ENCODE measurements around the gene MAP1LC3A.

The MAP1LC3A gene

GRCh38 chr20:34552569-34552968, 5.9 kb upstream of the MAP1LC3A start:
- WGBS (ENCODE audit: extremely low coverage, insufficient coverage, low lambda C conversion rate): no CpG with 5 or more reads among the region's 6 CpGs
- no peak overlapping the region for H3K4ac ChIP-seq (ENCODE audit: low read depth, low read length)

GRCh38 chr20:34553366-34553867, 5.1 kb upstream of the MAP1LC3A start:
- no peak overlapping the region for H2BK120ac ChIP-seq (ENCODE audit: low read depth, low read length)
- DNase-seq: no peak
- H3K4me2 ChIP-seq (ENCODE audit: low read length): no peak overlapping the region
- no peaks in the 10 kb centered on the region for H3K79me2 ChIP-seq (ENCODE audit: control insufficient read depth, insufficient read depth, low read length)
- no peak overlapping the region for H3K18ac ChIP-seq (ENCODE audit: low read length)
- no CpG with 5 or more reads among the region's 4 CpGs for WGBS (ENCODE audit: extremely low coverage, insufficient coverage, low lambda C conversion rate)
- no peak overlapping the region for H2BK5ac ChIP-seq (ENCODE audit: low read length)
- no peaks in the 10 kb centered on the region for H3K36me3 ChIP-seq (ENCODE audit: control insufficient read depth, insufficient read depth, low read length)
- no peak overlapping the region for H3K23ac ChIP-seq (ENCODE audit: low read length)
- H4K8ac ChIP-seq (ENCODE audit: low read depth, low read length): no peak overlapping the region
- no peak overlapping the region for H3K27ac ChIP-seq (ENCODE audit: low read depth, low read length)
- no peak overlapping the region for H4K5ac ChIP-seq (ENCODE audit: low read length)
- H3K4me3 ChIP-seq (ENCODE audit: low read length): no peak overlapping the region
- H3K56ac ChIP-seq (ENCODE audit: low read length): no peak overlapping the region
- no peaks in the 10 kb centered on the region for H3K79me1 ChIP-seq (ENCODE audit: low read length)
- H3K9ac ChIP-seq (ENCODE audit: low read length): no peak overlapping the region
- peaks cover 2% of the 10 kb centered on the region for H3K4me1 ChIP-seq (ENCODE audit: control insufficient read depth, low read depth, low read length)
- H3K4ac ChIP-seq (ENCODE audit: low read depth, low read length): no peak overlapping the region
- no peaks in the 10 kb centered on the region for H3K27me3 ChIP-seq (ENCODE audit: insufficient read depth, low read length, poor library complexity)
- H2AK5ac ChIP-seq (ENCODE audit: low read length): no peak overlapping the region
- no peak overlapping the region for H2BK15ac ChIP-seq (replicated peaks; ENCODE audit: low read depth)

More at GRCh38 chr20:34552569-34552968, 5.9 kb upstream of the MAP1LC3A start:
- Histone ChIP-seq H3K4me2 (ENCODE audit: low read length) (no peak overlapping the region), H3K4me3 (ENCODE audit: low read length) (no peak overlapping the region), H3K9ac (ENCODE audit: low read length) (no peak overlapping the region), H2BK5ac (ENCODE audit: low read length) (no peak overlapping the region), H3K79me1 (ENCODE audit: low read length) (no peaks in the 10 kb centered on the region), H3K36me3 (ENCODE audit: control insufficient read depth, insufficient read depth, low read length) (no peaks in the 10 kb centered on the region), H4K5ac (ENCODE audit: low read length) (no peak overlapping the region), H3K4me1 (ENCODE audit: control insufficient read depth, low read depth, low read length) (peaks cover 2% of the 10 kb centered on the region), H3K27ac (ENCODE audit: low read depth, low read length) (no peak overlapping the region), H2BK15ac (replicated peaks; ENCODE audit: low read depth) (no peak overlapping the region), H4K8ac (ENCODE audit: low read depth, low read length) (no peak overlapping the region), H2AK5ac (ENCODE audit: low read length) (no peak overlapping the region), H2BK120ac (ENCODE audit: low read depth, low read length) (no peak overlapping the region), H3K27me3 (ENCODE audit: insufficient read depth, low read length, poor library complexity) (no peaks in the 10 kb centered on the region), H3K23ac (ENCODE audit: low read length) (no peak overlapping the region), H3K79me2 (ENCODE audit: control insufficient read depth, insufficient read depth, low read length) (no peaks in the 10 kb centered on the region), H3K56ac (ENCODE audit: low read length) (no peak overlapping the region), H3K18ac (ENCODE audit: low read length) (no peak overlapping the region)
- DNase-seq: no peak

- Histone ChIP-seq H3K4ac (ENCODE audit: low read depth, low read length) (no peak overlapping the region), H3K27me3 (ENCODE audit: insufficient read depth, low read length, poor library complexity) (no peaks in the 10 kb centered on the region), H2AK5ac (ENCODE audit: low read length) (no peak overlapping the region), H3K18ac (ENCODE audit: low read length) (no peak overlapping the region), H2BK120ac (ENCODE audit: low read depth, low read length) (no peak overlapping the region), H2BK15ac (replicated peaks; ENCODE audit: low read depth) (no peak overlapping the region), H3K4me3 (ENCODE audit: low read length) (peak overlapping the region; percentile 22), H2BK5ac (ENCODE audit: low read length) (no peak overlapping the region), H3K36me3 (ENCODE audit: control insufficient read depth, insufficient read depth, low read length) (no peaks in the 10 kb centered on the region), H3K79me1 (ENCODE audit: low read length) (no peaks in the 10 kb centered on the region), H3K4me1 (ENCODE audit: control insufficient read depth, low read depth, low read length) (no peaks in the 10 kb centered on the region), H3K27ac (ENCODE audit: low read depth, low read length) (no peak overlapping the region), H3K4me2 (ENCODE audit: low read length) (peak overlapping the region; percentile 51), H4K8ac (ENCODE audit: low read depth, low read length) (no peak overlapping the region), H4K5ac (ENCODE audit: low read length) (no peak overlapping the region), H3K9ac (ENCODE audit: low read length) (peak overlapping the region; percentile 57), H3K56ac (ENCODE audit: low read length) (peak overlapping the region; percentile 42), H3K23ac (ENCODE audit: low read length) (no peak overlapping the region), H3K79me2 (ENCODE audit: control insufficient read depth, insufficient read depth, low read length) (no peaks in the 10 kb centered on the region)
- no CpG with 5 or more reads among the region's 11 CpGs for WGBS (ENCODE audit: extremely low coverage, insufficient coverage, low lambda C conversion rate)
- no peak for DNase-seq
These were observed 590 bp upstream of the MAP1LC3A start for GRCh38 chr20:34557936-34558319.

- Histone ChIP-seq H3K4ac (ENCODE audit: low read depth, low read length) (no peak overlapping the region), H3K79me2 (ENCODE audit: control insufficient read depth, insufficient read depth, low read length) (no peaks in the 10 kb centered on the region), H3K79me1 (ENCODE audit: low read length) (no peaks in the 10 kb centered on the region), H3K23ac (ENCODE audit: low read length) (no peak overlapping the region), H2BK5ac (ENCODE audit: low read length) (no peak overlapping the region), H3K27me3 (ENCODE audit: insufficient read depth, low read length, poor library complexity) (no peaks in the 10 kb centered on the region), H3K18ac (ENCODE audit: low read length) (no peak overlapping the region), H4K8ac (ENCODE audit: low read depth, low read length) (no peak overlapping the region), H2AK5ac (ENCODE audit: low read length) (no peak overlapping the region), H3K4me3 (ENCODE audit: low read length) (no peak overlapping the region), H2BK15ac (replicated peaks; ENCODE audit: low read depth) (no peak overlapping the region), H3K27ac (ENCODE audit: low read depth, low read length) (no peak overlapping the region), H3K36me3 (ENCODE audit: control insufficient read depth, insufficient read depth, low read length) (no peaks in the 10 kb centered on the region), H3K4me1 (ENCODE audit: control insufficient read depth, low read depth, low read length) (no peaks in the 10 kb centered on the region), H3K56ac (ENCODE audit: low read length) (peak overlapping the region; percentile 64), H4K5ac (ENCODE audit: low read length) (no peak overlapping the region), H3K9ac (ENCODE audit: low read length) (no peak overlapping the region), H3K4me2 (ENCODE audit: low read length) (no peak overlapping the region), H2BK120ac (ENCODE audit: low read depth, low read length) (no peak overlapping the region)
- WGBS (ENCODE audit: extremely low coverage, insufficient coverage, low lambda C conversion rate): no CpG with 5 or more reads among the region's 43 CpGs
- no peak for DNase-seq
These were observed 1.0 kb downstream of the MAP1LC3A start for GRCh38 chr20:34559311-34560140.

- no peak overlapping the region for H2BK15ac ChIP-seq (replicated peaks; ENCODE audit: low read depth)
- H3K56ac ChIP-seq (ENCODE audit: low read length): no peak overlapping the region
- H3K4me3 ChIP-seq (ENCODE audit: low read length): no peak overlapping the region
- WGBS (ENCODE audit: extremely low coverage, insufficient coverage, low lambda C conversion rate): no CpG with 5 or more reads among the region's 12 CpGs
- no peaks in the 10 kb centered on the region for H3K79me1 ChIP-seq (ENCODE audit: low read length)
- H3K18ac ChIP-seq (ENCODE audit: low read length): no peak overlapping the region
- no peak overlapping the region for H4K8ac ChIP-seq (ENCODE audit: low read depth, low read length)
- no peak overlapping the region for H2BK120ac ChIP-seq (ENCODE audit: low read depth, low read length)
- no peak overlapping the region for H3K27ac ChIP-seq (ENCODE audit: low read depth, low read length)
- DNase-seq: no peak
- H3K23ac ChIP-seq (ENCODE audit: low read length): no peak overlapping the region
- no peak overlapping the region for H3K4ac ChIP-seq (ENCODE audit: low read depth, low read length)
- no peaks in the 10 kb centered on the region for H3K79me2 ChIP-seq (ENCODE audit: control insufficient read depth, insufficient read depth, low read length)
- no peaks in the 10 kb centered on the region for H3K27me3 ChIP-seq (ENCODE audit: insufficient read depth, low read length, poor library complexity)
- H2BK5ac ChIP-seq (ENCODE audit: low read length): no peak overlapping the region
- no peak overlapping the region for H3K9ac ChIP-seq (ENCODE audit: low read length)
- H3K4me2 ChIP-seq (ENCODE audit: low read length): no peak overlapping the region
- no peaks in the 10 kb centered on the region for H3K36me3 ChIP-seq (ENCODE audit: control insufficient read depth, insufficient read depth, low read length)
- H2AK5ac ChIP-seq (ENCODE audit: low read length): no peak overlapping the region
- no peaks in the 10 kb centered on the region for H3K4me1 ChIP-seq (ENCODE audit: control insufficient read depth, low read depth, low read length)
- no peak overlapping the region for H4K5ac ChIP-seq (ENCODE audit: low read length)
These were observed 1.6 kb downstream of the MAP1LC3A start for GRCh38 chr20:34560141-34560523.

Measured in mesendoderm (in vitro differentiated cells).